PC-9 (cell line): Measurements from ENCODE around the gene VGLL3.

Experiments used
- EZH2 ChIP-seq: fragments of 200-600 bp; sonication (generic); IDR thresholded peaks from 2 replicates; pipeline ENCODE4 v1.8.0; 2017; ENCODE audit warnings: antibody characterized with exemption, low read depth
- TF ChIP-seq, protein P1 (sequence below): fragments of 200-600 bp; sonication (generic); conservative IDR thresholded peaks from 2 replicates; pipeline ENCODE4 v1.6.1; 2017; ENCODE audit warnings: mixed run types, antibody characterized with exemption, mild to moderate bottlenecking, moderate library complexity

DNA sequence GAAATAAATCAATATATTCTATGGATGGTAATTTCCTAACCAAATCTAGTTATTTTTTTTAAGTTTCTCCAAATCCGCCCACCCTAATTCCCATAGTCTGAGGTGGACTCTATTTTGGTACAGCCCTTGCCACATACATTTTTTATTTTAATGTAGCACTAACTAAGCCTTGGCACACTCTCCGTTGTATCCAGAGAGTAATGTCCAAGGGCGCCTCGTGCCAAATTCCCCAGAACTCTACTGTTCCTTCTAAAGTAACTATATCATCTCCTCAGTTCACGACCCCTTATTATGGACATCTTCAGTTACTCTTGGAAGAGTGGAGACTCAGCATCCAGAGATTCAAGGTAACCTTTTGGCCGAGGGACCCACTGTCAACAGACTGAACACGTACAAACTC, 1.3 kb downstream of the VGLL3 start:
- TF ChIP-seq, protein P1, sequence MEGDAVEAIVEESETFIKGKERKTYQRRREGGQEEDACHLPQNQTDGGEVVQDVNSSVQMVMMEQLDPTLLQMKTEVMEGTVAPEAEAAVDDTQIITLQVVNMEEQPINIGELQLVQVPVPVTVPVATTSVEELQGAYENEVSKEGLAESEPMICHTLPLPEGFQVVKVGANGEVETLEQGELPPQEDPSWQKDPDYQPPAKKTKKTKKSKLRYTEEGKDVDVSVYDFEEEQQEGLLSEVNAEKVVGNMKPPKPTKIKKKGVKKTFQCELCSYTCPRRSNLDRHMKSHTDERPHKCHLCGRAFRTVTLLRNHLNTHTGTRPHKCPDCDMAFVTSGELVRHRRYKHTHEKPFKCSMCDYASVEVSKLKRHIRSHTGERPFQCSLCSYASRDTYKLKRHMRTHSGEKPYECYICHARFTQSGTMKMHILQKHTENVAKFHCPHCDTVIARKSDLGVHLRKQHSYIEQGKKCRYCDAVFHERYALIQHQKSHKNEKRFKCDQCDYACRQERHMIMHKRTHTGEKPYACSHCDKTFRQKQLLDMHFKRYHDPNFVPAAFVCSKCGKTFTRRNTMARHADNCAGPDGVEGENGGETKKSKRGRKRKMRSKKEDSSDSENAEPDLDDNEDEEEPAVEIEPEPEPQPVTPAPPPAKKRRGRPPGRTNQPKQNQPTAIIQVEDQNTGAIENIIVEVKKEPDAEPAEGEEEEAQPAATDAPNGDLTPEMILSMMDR: no peak
- TF ChIP-seq EZH2: no peak
